Measurements from ENCODE around the gene FOXK2. TPM values are rescaled to one million over a fixed set of nuclear protein-coding genes. Genes with fewer than 3 reads are reported as not detected.

Gene FOXK2
- total and polyA plus RNA-seq, 4 donors, result 23.4 to 59.8 (median 33.4) TPM

- no peak overlapping the region for H3K27ac ChIP-seq (ENCODE audit: low read depth in 1 of 2, low read length in 1 of 2)
Measured at GRCh38 chr17:82589851-82590180, 70.3 kb downstream of the FOXK2 start.

GRCh38 chr17:82590216-82590615 is 70.7 kb downstream of the FOXK2 start:
- WGBS, 2 donors, result 92% methylated on average over 6 of the region's 6 CpGs
- no peak for ATAC-seq (ENCODE audit: insufficient read depth, low FRiP score)
- H3K9me3 ChIP-seq (ENCODE audit: control insufficient read depth in 4 of 4, insufficient read depth in 3 of 4, low read length in 3 of 4), result no peaks in the 10 kb centered on the region
- DNase-seq, result no peak
- H3K27me3 ChIP-seq (ENCODE audit: control insufficient read depth in 3 of 3, insufficient read depth in 3 of 3, low read length in 2 of 3), result no peaks in the 10 kb centered on the region
- H3K9ac ChIP-seq (ENCODE audit: insufficient read depth in 1 of 2, low read length in 2 of 2), result no peak overlapping the region
- no peak overlapping the region for H3K4me3 ChIP-seq
- H3K36me3 ChIP-seq (ENCODE audit: control insufficient read depth in 4 of 4, insufficient read depth in 4 of 4, low read length in 4 of 4), result peaks cover 4 to 26% (median 11%) of the 10 kb centered on the region in 4 donors
- TF ChIP-seq CTCF (IDR thresholded peaks at IDR 0.05; ENCODE audit: control extremely low read depth, extremely low read depth), result no peak
- no peak overlapping the region for H3K27ac ChIP-seq (ENCODE audit: low read depth in 1 of 2, low read length in 1 of 2)
- H3K4me1 ChIP-seq (ENCODE audit: control insufficient read depth in 5 of 5, insufficient read depth in 5 of 5, low read length in 5 of 5), result peaks cover 0 to 20% (median 5%) of the 10 kb centered on the region in 5 donors

More at GRCh38 chr17:82589851-82590180, 70.3 kb downstream of the FOXK2 start:
- H3K4me1 ChIP-seq (ENCODE audit: control insufficient read depth in 5 of 5, insufficient read depth in 5 of 5, low read length in 5 of 5), result peaks cover 0 to 20% (median 5%) of the 10 kb centered on the region in 5 donors
- no peak overlapping the region for H3K4me3 ChIP-seq
- no peak for TF ChIP-seq CTCF (IDR thresholded peaks at IDR 0.05; ENCODE audit: control extremely low read depth, extremely low read depth)
- 84 to 91% methylated on average over 6 of the region's 6 CpGs for WGBS, 2 donors
- ATAC-seq (ENCODE audit: insufficient read depth, low FRiP score) (no peak), DNase-seq (no peak)
- H3K9ac ChIP-seq (ENCODE audit: insufficient read depth in 1 of 2, low read length in 2 of 2), result no peak overlapping the region
- peaks cover 4 to 30% (median 13%) of the 10 kb centered on the region in 4 donors for H3K36me3 ChIP-seq (ENCODE audit: control insufficient read depth in 4 of 4, insufficient read depth in 4 of 4, low read length in 4 of 4)
- H3K9me3 ChIP-seq (ENCODE audit: control insufficient read depth in 4 of 4, insufficient read depth in 3 of 4, low read length in 3 of 4), result no peaks in the 10 kb centered on the region
- H3K27me3 ChIP-seq (ENCODE audit: control insufficient read depth in 3 of 3, insufficient read depth in 3 of 3, low read length in 2 of 3), result no peaks in the 10 kb centered on the region

GRCh38 chr17:82590881-82591539 is 71.5 kb downstream of the FOXK2 start:
- no peaks in the 10 kb centered on the region for H3K9me3 ChIP-seq (ENCODE audit: control insufficient read depth in 4 of 4, insufficient read depth in 3 of 4, low read length in 3 of 4)
- WGBS, 2 donors, result 57 to 68% methylated on average over 17 of the region's 17 CpGs
- H3K27me3 ChIP-seq (ENCODE audit: control insufficient read depth in 3 of 3, insufficient read depth in 3 of 3, low read length in 2 of 3), result no peaks in the 10 kb centered on the region
- peak overlapping the region in 1 of 2 donors; percentile 94 for H3K27ac ChIP-seq (ENCODE audit: low read depth in 1 of 2, low read length in 1 of 2)
- no peak for TF ChIP-seq CTCF (IDR thresholded peaks at IDR 0.05; ENCODE audit: control extremely low read depth, extremely low read depth)
- H3K4me1 ChIP-seq (ENCODE audit: control insufficient read depth in 5 of 5, insufficient read depth in 5 of 5, low read length in 5 of 5), result peaks cover 0 to 20% (median 5%) of the 10 kb centered on the region in 5 donors
- ATAC-seq (ENCODE audit: insufficient read depth, low FRiP score), result no peak
- H3K4me3 ChIP-seq, result no peak overlapping the region
- no peak for DNase-seq
- H3K36me3 ChIP-seq (ENCODE audit: control insufficient read depth in 4 of 4, insufficient read depth in 4 of 4, low read length in 4 of 4), result peaks cover 0 to 26% (median 14%) of the 10 kb centered on the region in 4 donors
- no peak overlapping the region for H3K9ac ChIP-seq (ENCODE audit: insufficient read depth in 1 of 2, low read length in 2 of 2)

Data from lung (tissue), 12 donors.